Measurements from ENCODE around the gene ZFPM1.

The ZFPM1 gene

DNA sequence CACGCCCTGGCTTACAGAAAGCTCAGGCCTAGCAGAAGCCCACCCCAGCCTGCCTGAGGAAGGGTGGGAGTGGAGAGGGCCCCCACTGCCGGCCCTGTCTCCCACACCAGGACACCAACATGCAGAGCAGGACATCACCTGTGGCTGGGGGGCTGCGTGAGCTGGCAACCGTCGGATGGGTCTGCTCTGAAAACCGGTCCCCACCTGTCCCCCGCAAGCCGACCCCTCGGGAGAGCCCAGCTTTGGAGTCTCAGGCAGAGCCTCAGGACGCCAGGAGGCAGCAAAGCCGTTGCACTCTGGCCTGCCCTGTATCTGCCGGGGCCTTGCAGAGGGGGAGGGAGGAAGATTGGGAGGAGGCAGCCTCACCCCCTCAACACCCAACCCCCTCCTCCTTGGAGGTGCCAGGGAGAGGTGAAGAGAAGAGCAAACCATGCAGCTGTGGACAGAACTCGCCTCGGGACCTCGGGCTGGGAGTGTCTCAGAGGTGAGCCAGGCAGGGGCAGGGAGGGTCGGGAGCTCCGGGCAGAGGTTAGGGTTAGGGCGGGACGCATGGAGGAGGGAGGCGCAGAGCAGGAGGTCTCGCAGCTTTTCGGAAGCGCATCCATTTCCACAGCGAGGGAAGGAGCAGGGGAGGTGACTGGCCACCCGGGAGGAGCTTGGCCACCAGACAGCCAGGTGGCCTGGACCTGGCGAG lies 86.7 kb downstream of the ZFPM1 start:
- Histone ChIP-seq H3K4me1 (no peaks in the 10 kb centered on the region), H3K9ac (no peak overlapping the region), H3K27ac (no peak overlapping the region), H3K27me3 (ENCODE audit: control insufficient read depth, insufficient read depth, low read length) (peaks cover 4% of the 10 kb centered on the region), H3K4me3 (ENCODE audit: low read depth, low read length) (no peak overlapping the region), H3K79me2 (no peaks in the 10 kb centered on the region), H3K36me3 (ENCODE audit: control insufficient read depth, insufficient read depth, low read length) (no peaks in the 10 kb centered on the region), H2AFZ (no peak overlapping the region), H3K4me2 (ENCODE audit: low read length) (no peak overlapping the region), H3K9me3 (ENCODE audit: control insufficient read depth, low read length) (no peaks in the 10 kb centered on the region)
- TF ChIP-seq, protein P1, sequence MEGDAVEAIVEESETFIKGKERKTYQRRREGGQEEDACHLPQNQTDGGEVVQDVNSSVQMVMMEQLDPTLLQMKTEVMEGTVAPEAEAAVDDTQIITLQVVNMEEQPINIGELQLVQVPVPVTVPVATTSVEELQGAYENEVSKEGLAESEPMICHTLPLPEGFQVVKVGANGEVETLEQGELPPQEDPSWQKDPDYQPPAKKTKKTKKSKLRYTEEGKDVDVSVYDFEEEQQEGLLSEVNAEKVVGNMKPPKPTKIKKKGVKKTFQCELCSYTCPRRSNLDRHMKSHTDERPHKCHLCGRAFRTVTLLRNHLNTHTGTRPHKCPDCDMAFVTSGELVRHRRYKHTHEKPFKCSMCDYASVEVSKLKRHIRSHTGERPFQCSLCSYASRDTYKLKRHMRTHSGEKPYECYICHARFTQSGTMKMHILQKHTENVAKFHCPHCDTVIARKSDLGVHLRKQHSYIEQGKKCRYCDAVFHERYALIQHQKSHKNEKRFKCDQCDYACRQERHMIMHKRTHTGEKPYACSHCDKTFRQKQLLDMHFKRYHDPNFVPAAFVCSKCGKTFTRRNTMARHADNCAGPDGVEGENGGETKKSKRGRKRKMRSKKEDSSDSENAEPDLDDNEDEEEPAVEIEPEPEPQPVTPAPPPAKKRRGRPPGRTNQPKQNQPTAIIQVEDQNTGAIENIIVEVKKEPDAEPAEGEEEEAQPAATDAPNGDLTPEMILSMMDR (IDR thresholded peaks at IDR 0.05), result no peak

- no peak overlapping the region for H3K9ac ChIP-seq
- TF ChIP-seq, protein P1 (IDR thresholded peaks at IDR 0.05), result no peak
- no peaks in the 10 kb centered on the region for H3K36me3 ChIP-seq (ENCODE audit: control insufficient read depth, insufficient read depth, low read length)
- peaks cover 4% of the 10 kb centered on the region for H3K27me3 ChIP-seq (ENCODE audit: control insufficient read depth, insufficient read depth, low read length)
- no peaks in the 10 kb centered on the region for H3K79me2 ChIP-seq
- H3K9me3 ChIP-seq (ENCODE audit: control insufficient read depth, low read length), result no peaks in the 10 kb centered on the region
- H3K27ac ChIP-seq, result no peak overlapping the region
- no peak overlapping the region for H2AFZ ChIP-seq
- H3K4me1 ChIP-seq, result no peaks in the 10 kb centered on the region
- no peak overlapping the region for H3K4me3 ChIP-seq (ENCODE audit: low read depth, low read length)
- H3K4me2 ChIP-seq (ENCODE audit: low read length), result no peak overlapping the region
Observed at GRCh38 chr16:88540346-88540977, 87.4 kb downstream of the ZFPM1 start.

- Histone ChIP-seq H2AFZ (no peak overlapping the region), H3K4me2 (ENCODE audit: low read length) (no peak overlapping the region), H3K27ac (no peak overlapping the region), H3K4me3 (ENCODE audit: low read depth, low read length) (no peak overlapping the region), H3K9me3 (ENCODE audit: control insufficient read depth, low read length) (no peaks in the 10 kb centered on the region), H3K36me3 (ENCODE audit: control insufficient read depth, insufficient read depth, low read length) (no peaks in the 10 kb centered on the region), H3K4me1 (no peaks in the 10 kb centered on the region), H3K27me3 (ENCODE audit: control insufficient read depth, insufficient read depth, low read length) (peaks cover 4% of the 10 kb centered on the region), H3K9ac (no peak overlapping the region), H3K79me2 (no peaks in the 10 kb centered on the region)
- TF ChIP-seq, protein P1 (IDR thresholded peaks at IDR 0.05), result no peak
Observed at GRCh38 chr16:88541831-88542616, 88.9 kb downstream of the ZFPM1 start.

GRCh38 chr16:88543230-88543813 lies 90.2 kb downstream of the ZFPM1 start:
- no peak overlapping the region for H3K4me2 ChIP-seq (ENCODE audit: low read length)
- no peaks in the 10 kb centered on the region for H3K4me1 ChIP-seq
- H3K79me2 ChIP-seq, result no peaks in the 10 kb centered on the region
- TF ChIP-seq, protein P1 (IDR thresholded peaks at IDR 0.05), result no peak
- no peaks in the 10 kb centered on the region for H3K36me3 ChIP-seq (ENCODE audit: control insufficient read depth, insufficient read depth, low read length)
- H3K9me3 ChIP-seq (ENCODE audit: control insufficient read depth, low read length), result no peaks in the 10 kb centered on the region
- no peak overlapping the region for H3K4me3 ChIP-seq (ENCODE audit: low read depth, low read length)
- H3K9ac ChIP-seq, result no peak overlapping the region
- no peak overlapping the region for H3K27ac ChIP-seq
- H3K27me3 ChIP-seq (ENCODE audit: control insufficient read depth, insufficient read depth, low read length), result peaks cover 4% of the 10 kb centered on the region
- no peak overlapping the region for H2AFZ ChIP-seq

Data from parathyroid adenoma (tissue), 2 donors.